ENCODE measurements around the gene SFT2D1.

SFT2D1 gene

DNA sequence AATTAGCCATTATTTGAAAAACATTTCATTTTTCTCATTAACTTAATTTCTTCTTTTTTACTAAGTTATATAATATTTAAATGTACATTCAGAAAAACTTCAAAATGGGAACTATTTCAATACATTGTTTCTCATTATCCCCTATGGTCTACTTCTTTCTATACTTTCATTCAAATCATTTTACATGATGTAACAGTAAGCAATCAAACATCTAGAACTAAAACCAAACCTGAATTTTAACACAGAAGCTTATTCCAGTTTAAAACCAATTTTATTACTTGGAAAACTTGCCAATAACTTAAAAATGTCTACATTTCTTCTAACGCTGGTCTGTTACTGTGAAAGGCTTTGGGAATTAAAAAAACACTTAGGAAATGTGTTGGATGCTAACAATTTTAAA lies 29.5 kb downstream of the SFT2D1 start:
- Histone ChIP-seq H3K9me3 (ENCODE audit: control insufficient read depth, insufficient read depth, low read length) (no peaks in the 10 kb centered on the region), H3K9ac (ENCODE audit: low read depth, low read length) (no peak overlapping the region), H3K4me1 (ENCODE audit: insufficient read depth, low read length) (peaks cover 8% of the 10 kb centered on the region; the same call in 1 of the 2 replicates), H3K36me3 (ENCODE audit: insufficient read depth, low read length) (no peaks in the 10 kb centered on the region)

DNA sequence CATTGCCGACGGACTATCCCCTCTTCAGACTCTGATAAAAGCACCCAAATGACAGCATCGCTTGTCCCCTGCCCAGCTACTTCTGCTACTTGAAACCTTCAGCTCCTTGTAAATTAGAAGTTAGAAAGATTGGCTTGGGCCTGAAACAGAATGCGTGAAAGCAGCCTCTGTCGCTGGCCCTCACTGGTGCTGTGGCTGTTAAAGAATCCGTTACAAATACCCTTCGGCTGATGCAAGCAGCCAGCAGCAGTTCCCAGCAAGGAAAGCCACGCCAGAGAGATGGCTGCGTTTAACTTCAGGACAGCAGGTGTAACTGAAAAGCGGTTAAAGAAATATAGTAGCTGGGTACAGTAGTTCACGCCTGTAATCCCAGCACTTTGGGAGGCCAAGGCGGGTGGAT lies 31.7 kb downstream of the SFT2D1 start:
- peaks cover 8% of the 10 kb centered on the region; the same call in 1 of the 2 replicates for H3K4me1 ChIP-seq (ENCODE audit: insufficient read depth, low read length)
- no peaks in the 10 kb centered on the region for H3K9me3 ChIP-seq (ENCODE audit: control insufficient read depth, insufficient read depth, low read length)
- H3K9ac ChIP-seq (ENCODE audit: low read depth, low read length) = no peak overlapping the region
- H3K36me3 ChIP-seq (ENCODE audit: insufficient read depth, low read length) = no peaks in the 10 kb centered on the region

GRCh38 chr6:166309977-166310376 lies 32.4 kb downstream of the SFT2D1 start:
- H3K9me3 ChIP-seq (ENCODE audit: control insufficient read depth, insufficient read depth, low read length) = no peaks in the 10 kb centered on the region
- no peaks in the 10 kb centered on the region for H3K36me3 ChIP-seq (ENCODE audit: insufficient read depth, low read length)
- no peak overlapping the region for H3K9ac ChIP-seq (ENCODE audit: low read depth, low read length)
- peaks cover 8% of the 10 kb centered on the region; the same call in 1 of the 2 replicates for H3K4me1 ChIP-seq (ENCODE audit: insufficient read depth, low read length)

- 0 out of 2 replicates have a peak, but pooled peaks cover 5% of the 10 kb centered on the region for H3K4me1 ChIP-seq (ENCODE audit: insufficient read depth, low read length)
- H3K9me3 ChIP-seq (ENCODE audit: control insufficient read depth, insufficient read depth, low read length) = no peaks in the 10 kb centered on the region
- H3K9ac ChIP-seq (ENCODE audit: low read depth, low read length) = peak overlapping the region; percentile 52; the same call in 1 of the 2 replicates
- H3K36me3 ChIP-seq (ENCODE audit: insufficient read depth, low read length) = no peaks in the 10 kb centered on the region
Measured at GRCh38 chr6:166308769-166309589, 33.4 kb downstream of the SFT2D1 start.

- Histone ChIP-seq H3K4me1 (ENCODE audit: insufficient read depth, low read length) (0 out of 2 replicates have a peak, but pooled peaks cover 5% of the 10 kb centered on the region), H3K9ac (ENCODE audit: low read depth, low read length) (peak within 1 kb of the TSS; percentile 52), H3K9me3 (ENCODE audit: control insufficient read depth, insufficient read depth, low read length) (no peaks in the 10 kb centered on the region), H3K36me3 (ENCODE audit: insufficient read depth, low read length) (no peaks in the 10 kb centered on the region)
Measured at GRCh38 chr6:166308033-166308768, 34.1 kb downstream of the SFT2D1 start, which contains the start of gene PRR18. TSS of gene PRR18 (minus strand) at chr6:166308392. CDS start at chr6:166308142, 250 bp downstream.

DNA sequence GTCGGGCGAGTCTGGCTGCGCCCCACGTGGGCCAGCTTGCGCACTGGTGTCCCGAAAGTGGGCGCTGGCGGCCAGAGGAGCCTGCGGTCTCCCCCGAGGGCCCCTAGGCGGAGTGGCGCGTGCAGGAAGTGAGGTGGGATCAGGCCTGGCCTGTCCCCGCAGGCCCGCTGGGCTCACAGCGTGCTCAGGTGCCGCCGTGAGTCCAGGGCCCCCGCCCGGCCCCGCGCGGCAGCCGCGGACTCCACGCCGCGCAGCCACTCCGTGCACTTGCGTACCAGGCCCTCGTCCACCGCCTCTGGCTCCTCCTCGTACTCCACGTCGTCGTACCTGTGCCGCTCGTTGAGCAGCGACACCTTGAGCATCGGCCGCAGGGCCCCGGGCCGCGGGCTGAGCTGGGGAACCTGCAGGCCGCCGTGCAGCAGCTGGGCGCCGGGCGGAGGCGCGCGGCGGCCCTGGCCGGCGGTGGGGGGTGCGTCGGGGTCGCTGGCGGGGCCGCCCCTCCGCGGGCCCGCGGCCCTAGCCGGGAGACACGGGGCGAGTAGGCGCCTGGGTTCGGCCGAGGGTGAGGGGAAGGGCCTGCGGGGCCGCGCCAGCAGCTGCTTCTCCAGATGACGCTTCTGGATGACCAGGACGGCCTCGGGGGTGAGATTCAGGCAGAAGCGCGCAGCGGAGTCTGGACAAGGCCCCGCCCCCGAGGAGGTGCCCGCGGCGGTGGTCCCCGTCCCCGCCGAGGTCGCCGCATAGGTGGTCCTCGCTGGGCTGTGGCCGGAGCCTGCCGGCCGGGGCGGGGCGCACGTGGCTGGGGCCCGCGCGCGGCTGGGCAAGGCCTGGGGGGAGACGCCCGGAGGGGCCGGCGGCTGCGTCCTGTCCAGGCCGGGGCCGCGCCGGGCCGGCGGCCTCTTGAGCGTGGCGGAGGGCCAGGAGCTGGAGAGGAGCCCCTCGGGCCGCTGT lies 35.0 kb downstream of the SFT2D1 start:
- no peaks in the 10 kb centered on the region for H3K36me3 ChIP-seq (ENCODE audit: insufficient read depth, low read length)
- H3K9ac ChIP-seq (ENCODE audit: low read depth, low read length) = peak overlapping the region; percentile 52
- H3K4me1 ChIP-seq (ENCODE audit: insufficient read depth, low read length) = 0 out of 2 replicates have a peak, but pooled peaks cover 5% of the 10 kb centered on the region
- no peaks in the 10 kb centered on the region for H3K9me3 ChIP-seq (ENCODE audit: control insufficient read depth, insufficient read depth, low read length)

- H3K9ac ChIP-seq (ENCODE audit: low read depth, low read length) = peak overlapping the region; percentile 52; the same call in 1 of the 2 replicates
- H3K4me1 ChIP-seq (ENCODE audit: insufficient read depth, low read length) = 0 out of 2 replicates have a peak, but pooled peaks cover 5% of the 10 kb centered on the region
- H3K36me3 ChIP-seq (ENCODE audit: insufficient read depth, low read length) = no peaks in the 10 kb centered on the region
- no peaks in the 10 kb centered on the region for H3K9me3 ChIP-seq (ENCODE audit: control insufficient read depth, insufficient read depth, low read length)
Measured at GRCh38 chr6:166306378-166307081, 35.8 kb downstream of the SFT2D1 start.

DNA sequence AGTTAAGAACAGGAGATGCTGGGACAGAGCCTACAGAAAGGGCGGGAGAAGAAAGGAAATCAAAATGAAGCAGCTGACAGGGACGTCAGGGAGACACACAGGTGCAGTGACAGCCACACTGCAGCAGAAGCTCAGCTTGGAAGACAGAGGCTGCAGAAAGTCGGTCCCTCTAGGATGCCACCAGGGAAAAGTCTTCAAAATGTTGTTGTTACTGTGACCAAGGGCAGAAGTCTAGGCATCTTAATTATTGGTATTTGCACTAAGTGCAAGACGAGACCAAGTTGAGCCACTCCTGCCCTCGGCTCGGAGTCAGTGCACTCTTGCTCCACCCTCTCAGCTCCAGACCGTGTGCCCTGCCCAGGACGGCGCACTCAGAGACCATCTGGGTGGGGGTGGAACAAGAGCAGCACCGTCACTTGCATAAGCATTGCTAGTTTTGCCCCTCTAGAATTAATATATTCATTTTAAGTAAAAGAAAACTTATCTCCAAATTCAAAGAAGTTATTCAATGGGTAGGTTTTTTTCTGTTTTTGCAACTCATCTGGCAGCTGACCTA lies 36.7 kb downstream of the SFT2D1 start:
- Histone ChIP-seq H3K4me1 (ENCODE audit: insufficient read depth, low read length) (0 out of 2 replicates have a peak, but pooled peaks cover 5% of the 10 kb centered on the region), H3K36me3 (ENCODE audit: insufficient read depth, low read length) (no peaks in the 10 kb centered on the region), H3K9me3 (ENCODE audit: control insufficient read depth, insufficient read depth, low read length) (no peaks in the 10 kb centered on the region), H3K9ac (ENCODE audit: low read depth, low read length) (no peak overlapping the region)

DNA sequence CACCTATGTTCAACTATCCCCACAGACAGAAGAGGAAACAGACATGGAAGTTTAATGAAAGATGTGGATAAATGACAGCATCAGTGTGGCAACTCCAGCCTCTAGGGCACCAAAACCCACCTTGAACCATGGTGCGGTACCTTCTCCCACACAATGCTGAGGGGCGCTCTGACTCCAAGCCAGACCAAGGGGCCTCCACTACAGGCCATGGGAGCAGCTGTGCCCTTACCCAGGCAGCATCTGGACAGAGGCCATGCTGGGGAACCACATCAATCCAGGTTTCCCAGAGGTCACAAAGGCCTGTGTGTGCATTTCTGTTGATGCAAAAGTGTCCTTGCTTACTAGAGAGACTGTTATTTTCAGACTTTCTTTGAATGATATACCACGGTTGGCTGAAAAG lies 38.2 kb downstream of the SFT2D1 start:
- 0 out of 2 replicates have a peak, but pooled peaks cover 4% of the 10 kb centered on the region for H3K4me1 ChIP-seq (ENCODE audit: insufficient read depth, low read length)
- no peak overlapping the region for H3K9ac ChIP-seq (ENCODE audit: low read depth, low read length)
- H3K36me3 ChIP-seq (ENCODE audit: insufficient read depth, low read length) = no peaks in the 10 kb centered on the region
- H3K9me3 ChIP-seq (ENCODE audit: control insufficient read depth, insufficient read depth, low read length) = no peaks in the 10 kb centered on the region; the same call in 1 of the 2 replicates

GRCh38 chr6:166301611-166302529 lies 40.5 kb downstream of the SFT2D1 start:
- Histone ChIP-seq H3K36me3 (ENCODE audit: insufficient read depth, low read length) (no peaks in the 10 kb centered on the region), H3K4me1 (ENCODE audit: insufficient read depth, low read length) (no peaks in the 10 kb centered on the region), H3K9me3 (ENCODE audit: control insufficient read depth, insufficient read depth, low read length) (peaks cover 4% of the 10 kb centered on the region; the same call in 1 of the 2 replicates), H3K9ac (ENCODE audit: low read depth, low read length) (no peak overlapping the region)

DNA sequence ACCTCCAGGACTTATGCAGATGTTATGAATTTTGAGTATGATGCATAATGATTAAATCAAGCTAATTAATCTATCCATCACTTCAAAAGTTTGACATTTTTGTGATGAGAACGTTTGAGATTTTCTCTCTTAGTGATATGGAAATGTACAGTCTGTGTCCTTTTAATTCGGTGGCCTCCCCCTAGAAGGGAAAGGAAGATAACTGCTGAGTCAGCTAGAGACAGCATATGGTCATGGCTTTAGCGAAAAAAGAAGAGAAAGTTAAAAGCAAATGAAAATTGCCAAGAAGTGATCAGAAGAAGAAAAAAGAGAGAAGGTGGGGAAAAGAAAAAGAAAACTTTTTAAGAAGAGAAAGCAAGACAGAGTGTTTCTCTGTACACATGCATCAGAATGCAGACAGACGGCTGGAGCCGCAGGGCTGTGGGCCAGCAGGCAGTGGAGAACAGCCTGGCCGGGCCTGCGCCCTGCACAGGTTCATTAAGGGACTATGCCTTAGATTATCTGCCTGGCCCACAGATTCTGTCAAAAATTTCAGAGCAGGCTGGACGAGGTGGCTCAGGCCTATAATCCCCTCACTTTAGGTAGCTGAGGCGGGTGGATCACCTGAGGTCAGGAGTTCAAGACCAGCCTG lies 41.9 kb downstream of the SFT2D1 start:
- no peaks in the 10 kb centered on the region for H3K4me1 ChIP-seq (ENCODE audit: insufficient read depth, low read length)
- no peak overlapping the region for H3K9ac ChIP-seq (ENCODE audit: low read depth, low read length)
- H3K36me3 ChIP-seq (ENCODE audit: insufficient read depth, low read length) = no peaks in the 10 kb centered on the region
- peaks cover 4% of the 10 kb centered on the region for H3K9me3 ChIP-seq (ENCODE audit: control insufficient read depth, insufficient read depth, low read length)

DNA sequence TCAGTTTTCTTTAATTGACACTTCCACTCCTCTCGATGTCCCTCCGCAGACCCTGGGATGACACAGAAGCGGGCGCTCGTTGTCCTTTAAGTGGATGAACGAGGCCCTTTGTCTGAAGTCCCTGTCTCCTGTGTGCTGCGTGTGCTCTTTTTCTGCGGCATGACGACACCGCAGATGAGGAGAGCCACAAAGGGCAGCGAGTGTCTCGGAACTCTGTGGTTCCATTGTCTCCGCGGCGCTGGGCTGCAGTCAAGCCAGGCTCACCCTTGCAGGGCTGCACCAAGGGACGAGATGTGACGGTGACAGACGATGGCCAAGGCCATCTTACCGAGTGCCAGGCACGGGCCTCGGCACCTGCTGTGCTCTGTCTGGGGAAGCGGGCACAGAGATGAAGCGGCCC lies 44.7 kb downstream of the SFT2D1 start:
- H3K36me3 ChIP-seq (ENCODE audit: insufficient read depth, low read length) = no peaks in the 10 kb centered on the region
- no peak overlapping the region for H3K9ac ChIP-seq (ENCODE audit: low read depth, low read length)
- H3K9me3 ChIP-seq (ENCODE audit: control insufficient read depth, insufficient read depth, low read length) = peaks cover 4% of the 10 kb centered on the region
- no peaks in the 10 kb centered on the region for H3K4me1 ChIP-seq (ENCODE audit: insufficient read depth, low read length)
